HTERT RPE-1 (cell line): ENCODE data around the gene SMPDL3B.

ENCODE experiments used
- in situ Hi-C: fragments of 300-500 bp; cut with MboI; formaldehyde crosslinking; loops from 4 replicates; pipeline ENCODE4 v1.14.3; 2020; ENCODE audit warnings: low sequenced_read_pairs

The SMPDL3B gene, protein sequence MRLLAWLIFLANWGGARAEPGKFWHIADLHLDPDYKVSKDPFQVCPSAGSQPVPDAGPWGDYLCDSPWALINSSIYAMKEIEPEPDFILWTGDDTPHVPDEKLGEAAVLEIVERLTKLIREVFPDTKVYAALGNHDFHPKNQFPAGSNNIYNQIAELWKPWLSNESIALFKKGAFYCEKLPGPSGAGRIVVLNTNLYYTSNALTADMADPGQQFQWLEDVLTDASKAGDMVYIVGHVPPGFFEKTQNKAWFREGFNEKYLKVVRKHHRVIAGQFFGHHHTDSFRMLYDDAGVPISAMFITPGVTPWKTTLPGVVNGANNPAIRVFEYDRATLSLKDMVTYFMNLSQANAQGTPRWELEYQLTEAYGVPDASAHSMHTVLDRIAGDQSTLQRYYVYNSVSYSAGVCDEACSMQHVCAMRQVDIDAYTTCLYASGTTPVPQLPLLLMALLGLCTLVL

DNA sequence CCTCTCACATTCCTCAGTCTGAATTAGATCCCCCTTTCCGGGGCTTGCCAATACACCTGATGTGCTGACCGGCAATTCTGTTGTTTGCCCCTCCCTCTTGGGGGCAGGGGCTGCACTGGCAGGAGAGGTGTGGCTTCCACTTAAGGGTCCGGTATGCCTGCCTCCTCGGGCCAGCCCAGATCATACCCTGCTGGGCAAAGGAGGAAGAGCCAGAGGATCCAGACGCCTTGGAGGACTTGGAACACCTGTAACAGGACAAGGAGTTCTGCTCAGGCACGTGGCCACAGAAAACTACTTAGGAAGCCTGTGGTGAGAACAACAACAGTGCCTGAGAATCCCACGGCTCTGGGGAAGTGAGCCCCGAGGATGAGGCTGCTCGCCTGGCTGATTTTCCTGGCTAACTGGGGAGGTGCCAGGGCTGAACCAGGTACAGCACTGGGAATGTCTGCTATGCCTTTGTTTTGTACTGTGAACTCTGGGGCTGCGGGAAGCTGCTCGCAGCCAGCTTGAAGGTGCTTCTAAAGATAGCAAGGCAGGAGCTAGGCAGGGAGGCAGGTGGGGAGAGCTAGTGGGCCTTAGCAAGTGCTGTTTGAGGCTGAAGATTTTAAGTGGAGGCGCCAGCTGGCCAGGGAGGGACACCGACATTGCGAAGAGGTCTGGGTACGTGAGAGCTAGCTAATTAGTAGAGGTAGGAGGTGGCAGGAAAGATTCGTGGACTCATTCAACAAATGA lies at the start of gene SMPDL3B:
Gene SMPDL3B, plus strand, starts transcription at position 183 of the 732 bp plus-strand sequence. Its CDS starts 184 bp downstream, at position 367.
- in situ Hi-C loops, result no loop called here

DNA sequence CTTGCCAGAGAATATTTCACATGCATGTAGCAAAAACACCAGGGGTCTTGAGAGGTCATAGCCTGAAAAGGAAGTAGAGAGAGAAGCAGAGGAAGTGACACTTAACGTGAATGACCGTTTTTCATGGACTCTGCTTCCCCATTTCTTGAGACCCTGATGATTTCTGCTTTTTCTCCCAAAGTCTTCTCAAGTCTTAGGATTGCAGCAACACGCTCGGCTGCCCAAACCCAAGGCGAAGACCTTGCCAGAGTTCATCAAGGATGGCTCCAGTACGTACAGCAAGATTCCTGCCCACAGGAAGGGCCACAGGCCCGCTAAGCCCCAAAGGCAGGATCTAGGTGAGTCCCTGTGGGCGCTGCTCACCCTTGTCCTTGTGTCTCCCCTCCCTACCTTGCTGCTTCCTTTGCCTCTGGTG lies 49.7 kb upstream of the SMPDL3B start:
- in situ Hi-C loops, result no loop called here

DNA sequence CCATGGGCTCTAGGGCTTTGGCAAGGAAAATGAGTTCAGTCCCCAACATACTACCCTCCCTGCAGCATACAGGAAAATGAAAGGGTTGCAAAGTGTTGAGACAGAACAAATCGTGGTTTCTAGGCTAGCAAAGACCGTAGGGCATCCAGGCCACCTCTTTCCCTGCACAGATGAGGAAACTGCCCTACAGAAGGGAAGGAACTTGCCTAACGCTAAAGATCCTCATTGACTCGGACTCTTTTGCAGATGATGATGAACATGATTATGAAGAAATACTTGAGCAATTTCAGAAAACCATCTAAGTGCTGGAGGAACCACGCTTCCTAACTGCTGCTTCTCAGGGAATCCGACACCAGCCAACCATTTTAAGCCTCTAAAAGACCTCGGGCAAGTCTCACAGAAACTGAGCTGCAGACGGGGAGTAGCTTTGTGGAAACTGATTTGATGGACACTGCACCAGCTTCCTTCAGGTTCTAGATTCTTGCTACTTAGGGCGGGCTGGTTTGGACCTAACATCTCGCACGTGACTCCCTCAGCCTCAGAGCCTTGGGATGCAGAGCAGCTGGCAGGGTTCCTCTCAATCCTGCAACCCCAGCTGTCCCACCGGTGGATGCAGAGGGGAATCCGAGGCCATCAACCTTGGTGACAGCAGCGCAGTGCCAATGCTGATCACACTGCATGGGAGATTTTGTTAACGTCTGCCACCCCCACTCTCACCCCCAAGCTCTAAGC lies 49.0 kb upstream of the SMPDL3B start:
- in situ Hi-C loops, result no loop called here

DNA sequence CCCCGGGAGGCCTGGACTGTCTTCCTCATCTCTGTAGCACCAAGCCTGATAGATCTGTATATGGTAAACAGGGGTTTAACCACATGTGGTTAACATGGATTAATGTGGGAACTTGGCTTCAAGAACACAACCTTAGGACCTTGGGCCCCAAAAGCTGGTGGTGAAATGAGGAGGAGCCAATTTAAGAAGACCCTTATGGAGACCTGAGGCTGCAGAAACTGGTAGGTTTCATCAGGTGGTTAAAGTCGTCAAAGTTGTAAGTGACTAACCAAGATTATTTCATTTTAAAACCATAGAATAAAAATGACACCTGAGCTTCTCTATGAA lies 48.5 kb upstream of the SMPDL3B start:
- in situ Hi-C loops, result no loop called here

DNA sequence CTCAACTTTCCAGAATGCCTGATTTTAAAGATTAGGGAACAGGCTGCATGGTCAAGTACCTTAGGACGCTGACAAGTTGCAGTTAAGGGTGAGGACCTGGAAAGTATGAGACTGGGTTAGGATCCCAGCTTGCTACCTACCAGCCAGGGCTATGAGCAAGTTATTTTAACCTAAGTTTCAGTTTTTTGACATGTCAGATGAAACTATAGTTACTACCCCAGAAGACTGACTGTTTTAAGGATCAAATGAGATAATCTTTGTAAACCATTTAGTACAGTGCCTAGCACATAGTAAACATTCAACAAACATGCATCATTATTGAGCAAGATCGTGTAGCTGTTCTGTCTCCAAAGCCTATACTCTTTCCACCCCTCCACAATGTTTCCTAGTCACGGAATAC lies 48.1 kb upstream of the SMPDL3B start:
- in situ Hi-C loops, result no loop called here

DNA sequence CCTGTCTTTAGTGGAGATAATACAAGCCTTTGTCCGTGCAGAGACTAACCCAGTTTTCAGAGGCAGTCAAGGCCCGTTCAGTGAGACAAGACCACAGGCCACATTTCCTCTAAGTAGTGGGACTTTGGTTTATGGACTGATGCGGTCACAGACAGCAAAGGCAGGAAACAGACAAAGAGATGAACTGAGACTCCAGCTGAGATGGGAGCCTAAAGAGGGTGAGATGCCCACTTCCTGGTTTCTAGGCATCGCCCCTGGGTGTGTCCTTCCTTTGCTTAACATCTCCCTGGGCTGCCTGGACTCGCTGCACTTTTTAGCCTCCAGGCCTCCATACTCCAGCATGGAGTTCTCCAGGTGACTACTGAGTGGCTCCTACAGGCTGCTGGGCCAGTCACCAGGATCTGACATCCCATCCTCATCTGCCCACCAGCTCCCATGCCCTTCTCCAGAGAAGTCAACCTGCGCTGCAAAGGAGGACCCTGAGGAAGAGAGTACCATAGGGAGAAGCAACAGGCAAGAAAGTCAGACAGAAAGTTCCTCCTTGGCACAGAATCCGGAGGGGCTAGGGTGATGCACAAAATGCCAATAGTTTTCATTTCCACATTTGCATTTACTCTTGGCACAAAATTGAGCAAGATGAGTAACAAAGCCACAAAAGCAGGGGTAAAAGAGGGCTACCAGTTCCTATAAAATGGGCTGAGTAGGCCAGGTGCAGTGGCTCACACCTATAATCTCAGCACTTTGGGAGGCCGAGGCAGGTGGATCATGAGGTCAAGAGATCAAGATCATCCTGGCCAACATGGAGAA lies 47.4 kb upstream of the SMPDL3B start:
- in situ Hi-C loops, result no loop called here

DNA sequence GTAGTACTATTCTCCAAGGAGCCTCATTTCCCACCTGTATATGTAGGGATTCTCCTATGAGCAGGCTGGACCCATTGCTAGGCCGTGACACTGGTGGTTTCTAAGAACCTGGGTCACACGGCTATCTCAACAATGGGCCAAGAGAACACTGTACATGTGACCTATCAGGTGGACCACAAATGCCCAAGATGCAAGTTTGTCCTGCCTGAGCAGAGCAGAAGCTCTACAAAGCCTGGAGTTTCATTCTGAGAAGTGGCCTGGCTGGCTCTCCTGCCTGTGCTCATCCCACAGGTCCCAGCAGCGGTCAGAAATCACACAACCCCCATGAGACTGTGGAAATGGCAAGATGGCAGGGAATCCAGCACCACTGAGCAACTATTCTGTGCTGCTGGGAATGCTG lies 45.3 kb upstream of the SMPDL3B start:
- in situ Hi-C loops, result no loop called here

DNA sequence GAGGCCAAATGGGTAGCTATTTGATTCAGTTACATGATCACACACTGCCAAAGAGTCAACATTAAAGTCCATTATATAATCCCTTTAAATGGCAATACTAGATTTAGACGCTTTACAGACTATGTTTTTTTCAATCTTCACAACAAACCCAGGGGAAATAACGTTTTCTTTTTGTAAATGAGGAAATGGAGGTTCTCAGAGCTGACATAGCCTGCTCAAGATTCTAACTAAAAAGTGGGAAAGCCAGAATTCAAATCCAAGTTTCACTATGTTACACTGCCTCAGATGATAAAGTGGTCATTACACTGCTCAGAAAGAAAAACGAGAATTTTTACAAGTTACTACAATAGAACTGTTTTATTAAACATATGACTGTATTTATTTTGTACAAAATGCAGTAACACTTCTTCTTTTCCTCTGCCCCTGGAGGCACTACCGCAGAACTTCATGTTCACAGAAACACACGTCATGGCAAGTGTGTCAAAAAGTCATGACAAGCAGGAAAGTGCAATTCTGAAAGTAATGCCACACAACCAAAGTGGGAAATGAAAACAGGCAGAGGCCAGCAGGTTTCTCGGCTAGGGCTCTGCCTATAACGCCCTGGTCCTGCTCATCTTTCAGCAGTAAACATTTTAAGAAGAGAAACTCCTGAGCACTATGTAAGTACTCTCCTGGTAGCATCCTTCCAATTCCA lies 43.5 kb upstream of the SMPDL3B start:
- in situ Hi-C loops, result no loop called here

DNA sequence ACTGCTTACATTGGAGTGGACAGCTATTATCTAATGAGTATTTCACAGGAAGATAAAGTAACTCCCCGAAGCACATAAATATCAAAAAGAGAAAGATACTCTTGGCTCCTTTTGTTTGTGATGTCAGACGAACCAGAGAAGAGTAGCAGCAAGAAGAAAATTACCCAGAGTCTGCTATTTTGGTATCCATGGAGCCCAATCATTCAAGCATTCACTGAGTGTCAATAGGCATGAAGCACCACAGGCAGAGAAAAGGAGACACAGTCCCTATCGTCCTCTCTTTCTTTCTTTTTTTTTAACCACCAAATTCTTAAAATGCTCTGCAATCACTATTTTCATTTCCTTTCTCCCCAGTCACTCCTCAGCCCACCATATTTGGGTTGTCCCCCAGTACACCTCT lies 40.3 kb upstream of the SMPDL3B start:
- in situ Hi-C loops, result no loop called here

DNA sequence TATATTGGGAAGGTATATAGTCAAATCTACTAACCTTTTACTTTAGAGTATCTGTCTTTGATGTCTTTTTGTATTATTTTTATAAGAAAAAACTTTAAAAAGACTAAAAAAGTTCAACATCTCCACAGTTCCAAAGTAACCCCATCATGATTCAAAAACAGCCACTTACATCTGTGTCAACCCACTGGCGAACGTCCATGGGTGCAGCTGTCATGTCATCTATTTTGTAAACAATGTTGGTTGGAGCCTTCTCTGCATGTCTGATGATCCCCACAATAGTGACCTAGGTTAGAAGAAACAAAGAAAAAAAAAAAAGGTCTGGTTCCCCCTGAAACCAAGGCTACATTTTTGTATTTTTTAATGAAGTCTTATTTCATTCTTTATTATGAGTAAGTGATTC lies 28.0 kb upstream of the SMPDL3B start:
- in situ Hi-C loops, result no loop called here

DNA sequence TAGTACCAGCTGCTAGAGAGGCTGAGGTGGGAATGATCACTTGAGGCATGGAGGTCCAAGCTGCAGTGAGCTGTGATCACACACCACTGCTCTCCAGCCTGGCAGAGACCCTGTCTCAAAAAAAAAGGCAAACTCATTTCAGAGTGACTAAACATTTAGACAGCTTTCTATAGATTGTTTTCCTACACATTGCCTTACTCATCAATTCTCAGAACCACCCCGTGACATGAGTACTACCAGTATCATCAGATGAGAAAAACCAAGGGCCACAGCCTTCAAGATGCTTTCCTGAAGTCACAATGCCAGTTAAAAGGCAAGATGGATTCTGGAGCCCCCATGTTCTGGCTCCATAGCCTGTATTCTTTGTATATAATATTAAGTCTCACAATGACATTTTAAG lies 22.4 kb upstream of the SMPDL3B start:
- in situ Hi-C loops, result no loop called here

DNA sequence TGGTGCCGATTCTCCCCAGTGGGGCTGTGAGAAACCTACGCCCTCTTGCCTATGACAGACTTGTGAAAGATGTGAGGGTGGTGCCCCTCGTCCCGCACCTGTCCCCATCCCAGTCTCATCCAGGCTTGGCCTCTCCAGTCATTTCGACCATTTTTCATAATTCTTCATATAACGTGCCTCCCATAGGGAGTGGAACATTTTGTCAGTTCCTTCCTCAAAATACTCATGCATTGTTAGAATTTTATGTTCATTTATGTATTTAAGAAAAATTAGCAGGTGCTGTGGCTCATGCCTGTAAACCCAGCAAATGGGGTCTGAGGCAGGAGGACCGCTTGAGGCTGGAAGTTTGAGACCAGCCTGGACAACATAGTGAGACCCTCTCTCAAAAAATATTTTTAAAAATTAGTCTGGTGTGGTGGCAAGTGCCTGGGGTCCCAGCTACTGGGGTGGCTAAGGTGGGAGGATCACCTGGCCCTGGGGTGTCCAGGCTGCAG lies 19.7 kb upstream of the SMPDL3B start:
- in situ Hi-C loops, result no loop called here

DNA sequence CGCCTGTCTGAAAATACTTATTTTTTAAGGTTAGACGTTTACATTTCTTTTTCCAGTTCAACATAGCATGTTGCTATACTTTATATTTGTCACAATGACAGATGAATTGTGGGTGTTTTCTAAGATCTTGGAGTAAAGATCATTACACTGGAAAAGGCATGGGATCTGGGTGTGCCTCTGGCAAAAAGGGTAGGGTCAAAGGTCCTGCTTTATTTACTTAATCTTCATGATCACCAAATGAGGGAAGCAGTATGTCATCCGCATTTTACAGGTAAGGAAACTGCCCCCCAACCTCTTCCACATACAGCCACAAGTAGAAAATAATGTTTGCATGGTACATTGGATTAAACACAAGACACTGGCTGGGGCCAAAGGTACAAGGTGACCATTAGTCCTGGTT lies 12.5 kb upstream of the SMPDL3B start:
- in situ Hi-C loops, result no loop called here

DNA sequence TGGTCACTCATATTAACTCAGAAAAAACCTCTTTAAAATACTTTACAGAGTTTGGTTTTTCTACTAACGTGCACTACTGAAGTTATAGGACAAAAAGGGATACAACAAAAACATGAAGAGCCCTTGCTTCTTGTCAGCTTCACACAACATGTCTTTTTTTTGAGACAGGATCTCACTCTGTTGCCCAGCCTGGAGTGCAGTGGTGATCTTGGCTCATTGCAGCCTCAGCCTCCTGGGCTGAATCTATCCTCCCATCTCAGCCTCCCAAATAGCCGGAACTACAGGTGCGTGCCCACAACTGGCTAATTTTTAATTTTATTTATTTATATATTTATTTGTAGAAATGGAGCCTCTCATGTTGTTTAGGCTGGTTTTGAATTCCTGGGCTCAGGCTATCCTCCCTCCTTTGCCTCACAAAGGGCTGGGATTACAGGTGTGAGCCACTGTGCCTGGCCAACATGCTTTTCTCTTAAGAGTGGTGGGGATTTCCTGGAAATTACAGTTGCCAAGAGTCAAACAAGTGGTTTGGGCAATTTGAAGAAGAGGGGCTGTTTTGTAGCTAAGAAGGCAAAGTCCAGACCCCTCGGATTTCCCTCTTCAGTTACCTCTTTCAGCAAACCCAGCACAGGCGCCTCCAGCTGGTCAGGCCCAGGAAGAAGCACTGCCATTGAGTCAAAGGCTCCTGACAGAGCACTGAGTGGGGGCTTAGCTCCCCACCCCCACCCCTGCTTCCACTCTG lies 6.4 kb upstream of the SMPDL3B start:
- in situ Hi-C loops, result no loop called here

DNA sequence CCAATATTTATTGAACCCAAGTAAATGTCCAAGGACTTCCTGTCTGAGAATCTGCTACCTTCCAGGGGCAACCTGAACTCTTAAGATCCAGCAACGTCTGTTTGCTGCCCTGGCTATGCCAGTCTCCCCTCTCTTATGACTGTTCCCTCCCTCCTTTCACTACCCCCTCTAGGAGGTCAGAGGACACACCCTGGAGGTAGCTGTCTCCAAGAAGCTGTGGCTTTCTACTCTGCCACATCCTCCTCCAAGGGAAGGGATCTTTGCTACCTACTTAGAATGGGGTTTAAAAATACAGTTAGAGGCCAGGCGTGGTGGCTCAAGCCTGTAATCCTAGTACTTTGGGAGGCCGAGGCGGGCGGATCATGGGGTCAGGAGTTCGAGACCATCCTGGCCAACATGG lies 3.6 kb upstream of the SMPDL3B start:
- in situ Hi-C loops, result no loop called here

DNA sequence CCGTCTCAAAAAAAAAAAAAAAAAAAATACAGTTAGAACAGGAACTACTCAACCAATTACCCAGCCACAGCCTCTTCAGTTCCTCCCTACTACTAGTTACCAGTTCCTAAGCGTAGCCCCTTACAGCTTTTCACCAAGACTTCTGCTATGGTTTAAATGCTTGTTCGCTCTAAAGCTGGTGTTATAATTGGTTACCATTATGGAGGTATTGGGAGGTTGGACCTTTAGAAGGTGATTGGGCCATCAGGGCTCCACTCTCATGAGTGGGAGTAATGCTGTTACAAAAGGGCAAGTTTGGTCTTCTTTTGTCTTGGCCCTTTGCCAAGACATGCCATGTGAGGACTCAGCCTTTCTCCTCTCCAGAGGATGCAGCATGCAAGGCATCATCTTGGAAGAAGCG lies 3.0 kb upstream of the SMPDL3B start:
- in situ Hi-C loops, result no loop called here

DNA sequence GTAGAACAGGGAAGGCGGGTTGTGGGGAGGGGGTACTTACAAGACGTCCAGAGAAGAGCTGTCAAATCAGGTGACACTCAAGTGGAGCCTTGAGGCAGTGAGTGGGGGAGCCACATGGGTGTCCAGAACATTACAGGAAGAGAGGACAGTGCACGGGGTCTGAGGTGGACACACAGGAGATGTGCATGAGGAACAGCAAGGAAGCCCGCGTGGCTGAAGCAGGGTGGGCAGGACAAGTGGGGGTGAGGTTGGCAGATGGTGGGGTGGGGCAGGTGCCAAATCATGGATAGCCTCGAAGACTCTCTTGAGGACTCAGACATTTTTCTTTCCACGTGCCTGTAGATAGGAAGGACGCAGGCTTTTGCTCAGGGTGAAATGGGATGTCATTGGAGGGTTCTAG lies 921 bp downstream of the SMPDL3B start:
- in situ Hi-C loops, result no loop called here

DNA sequence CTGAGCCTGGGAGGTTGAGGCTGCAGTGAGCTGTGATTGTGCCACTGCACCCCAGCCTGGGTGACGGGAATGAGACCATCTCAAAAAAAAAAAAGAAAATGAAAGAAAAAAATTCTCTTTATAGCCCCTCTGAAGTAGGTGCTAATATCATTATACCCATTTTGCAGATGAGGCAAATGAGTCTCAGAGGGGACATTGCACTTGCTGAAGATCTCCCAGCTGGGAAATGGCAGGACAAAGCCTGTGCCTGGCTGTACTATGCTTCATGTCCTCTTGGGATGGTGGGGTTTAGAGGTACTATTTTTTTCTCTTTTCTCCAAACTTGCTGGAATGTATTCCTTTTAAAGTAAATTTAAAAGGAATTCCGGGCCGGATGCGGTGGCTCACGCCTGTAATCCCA lies 1.6 kb downstream of the SMPDL3B start:
- in situ Hi-C loops, result no loop called here

DNA sequence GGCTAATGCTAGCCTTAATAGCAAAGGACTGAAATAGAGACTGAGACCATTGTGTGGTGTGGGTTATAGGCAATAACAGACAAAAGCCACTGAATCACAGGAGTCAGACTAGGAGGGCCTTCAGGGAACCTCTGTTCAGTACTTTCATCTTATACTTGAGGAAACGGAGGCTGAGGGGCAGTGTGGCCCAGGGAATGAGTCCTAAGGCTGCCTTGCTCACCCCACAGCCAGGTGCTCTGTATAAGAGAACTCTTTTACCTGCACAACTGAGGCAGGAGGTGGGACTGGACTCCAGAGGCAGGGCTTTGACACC lies 2.7 kb downstream of the SMPDL3B start:
- in situ Hi-C loops, result no loop called here

DNA sequence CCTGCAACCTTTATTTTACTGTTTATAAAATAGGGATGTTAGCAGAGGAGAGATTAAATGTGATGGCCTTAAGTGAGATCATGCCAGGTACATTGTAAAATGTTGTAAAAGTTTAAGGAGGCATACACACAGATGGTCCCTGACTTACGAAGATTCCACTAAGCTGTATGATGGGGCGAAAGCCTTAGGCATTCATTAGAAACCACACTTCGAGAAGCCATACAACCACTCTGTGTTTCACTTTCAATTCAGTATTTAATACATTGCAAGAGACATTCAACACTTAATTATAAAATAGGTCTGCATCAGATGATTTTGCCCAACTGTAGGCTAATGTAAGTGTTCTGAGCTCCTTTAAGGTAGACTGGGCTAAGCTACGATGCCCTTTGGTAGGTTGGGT lies 3.7 kb downstream of the SMPDL3B start:
- in situ Hi-C loops, result no loop called here
